Fibroblast of the aortic adventitia (primary cell): ENCODE measurements around the gene TTC31. TPM values are rescaled to one million over a fixed set of nuclear protein-coding genes. Genes with fewer than 3 reads are reported as not detected.

Experiments
- DNase-seq: peaks from one replicate; pipeline ENCODE4 v3.0.0-alpha.2; 2010; ENCODE audit warnings: low read depth
- H3K4me3 ChIP-seq: 2 replicates; pipeline ENCODE4 v1.5.1; 2011; ENCODE audit warnings: low read depth, mild to moderate bottlenecking, control low read depth, low read length, moderate library complexity
- CTCF ChIP-seq: IDR thresholded peaks from 2 replicates; pipeline ENCODE4 v1.5.1; 2011; ENCODE audit warnings: mild to moderate bottlenecking, low read length, control low read depth, inconsistent platforms; ENCODE audit not compliant: insufficient read depth
- total RNA-seq: library from RNA; depleted of rRNA; stranded (reverse); fragments of >200 nt; gene quantifications from 2 replicates; pipeline ENCODE4 v1.2.3, GENCODE V29; 2012; ENCODE audit warnings: low replicate concordance

The TTC31 gene
- total RNA-seq, 1 donor, result 16.3 TPM

- no peak overlapping the region for H3K4me3 ChIP-seq
- DNase-seq, result no peak
- TF ChIP-seq CTCF, result no peak
These were observed 34.1 kb upstream of the TTC31 start for GRCh38 chr2:74448771-74449170.

GRCh38 chr2:74450570-74451190 lies 32.2 kb upstream of the TTC31 start:
- DNase-seq, result no peak
- TF ChIP-seq CTCF, result no peak
- no peak overlapping the region for H3K4me3 ChIP-seq

GRCh38 chr2:74454654-74455511 lies 28.0 kb upstream of the TTC31 start, which contains the start of gene INO80B:
TSS of gene INO80B (plus strand) at chr2:74455087. CDS start at chr2:74455117, 30 bp downstream.
- no peak for TF ChIP-seq CTCF
- peak; percentile 99 for DNase-seq
- H3K4me3 ChIP-seq, result peak within 1 kb of the TSS; percentile 93

GRCh38 chr2:74457129-74457548 lies 25.7 kb upstream of the TTC31 start:
- DNase-seq, result no peak
- peak overlapping the region; percentile 74 for H3K4me3 ChIP-seq
- no peak for TF ChIP-seq CTCF

- no peak for DNase-seq
- TF ChIP-seq CTCF, result no peak
- H3K4me3 ChIP-seq, result peak overlapping the region; percentile 74
These were observed 25.2 kb upstream of the TTC31 start for GRCh38 chr2:74457549-74458131.

GRCh38 chr2:74458132-74458937 lies 24.5 kb upstream of the TTC31 start, which contains the start of gene WBP1:
TSS of gene WBP1 (plus strand) at chr2:74458438. CDS start at chr2:74458603, 165 bp downstream.
- DNase-seq, result peak; percentile 100
- no peak for TF ChIP-seq CTCF
- peak within 1 kb of the TSS; percentile 74 for H3K4me3 ChIP-seq
